ENCODE data around the gene PCID2.

GRCh38 chr13:113219256-113219940 is 10.9 kb upstream of the PCID2 start:
- TF ChIP-seq CTCF (IDR thresholded peaks at IDR 0.05) (no peak), POLR2A (IDR thresholded peaks at IDR 0.05) (no peak), EP300 (IDR thresholded peaks at IDR 0.05) (no peak)

Data from stomach (tissue), 4 donors.